Activated naive CD8-positive, alpha-beta T cell (primary cell): Measurements from ENCODE around the gene COMMD4.
"Not testable (repeated sequence)": the region's sequence is repeated elsewhere in the genome, so short reads cannot be mapped to it uniquely, and the experiment has no call there.

ENCODE experiments used
- H3K27ac Mint-ChIP-seq: one replicate; pipeline ENCODE4 v1.8.0; 2021; ENCODE audit warnings: mixed read lengths
- H3K27me3 Mint-ChIP-seq: one replicate; pipeline ENCODE4 v1.8.0; 2021; ENCODE audit warnings: mixed read lengths
- H3K36me3 Mint-ChIP-seq: one replicate; pipeline ENCODE4 v1.8.0; 2021; ENCODE audit warnings: mixed read lengths
- H3K4me1 Mint-ChIP-seq: one replicate; pipeline ENCODE4 v1.8.0; 2021; ENCODE audit warnings: low read depth, mixed read lengths
- H3K4me3 Mint-ChIP-seq: one replicate; pipeline ENCODE4 v1.8.0; 2021; ENCODE audit warnings: mild to moderate bottlenecking, mixed read lengths
- H3K9me3 Mint-ChIP-seq: one replicate; pipeline ENCODE4 v1.8.0; 2021; ENCODE audit warnings: low read depth, mixed read lengths

The COMMD4 gene

GRCh38 chr15:75347222-75348033 is 11.6 kb downstream of the COMMD4 start:
- Mint-ChIP-seq H3K36me3 (peaks cover 2% of the 10 kb centered on the region), H3K9me3 (peaks cover 4% of the 10 kb centered on the region), H3K4me3 (peak overlapping the region; percentile 85), H3K27me3 (no peaks in the 10 kb centered on the region), H3K4me1 (peaks cover 26% of the 10 kb centered on the region), H3K27ac (peak overlapping the region; percentile 22)

GRCh38 chr15:75348034-75348561 is 12.2 kb downstream of the COMMD4 start:
- peak overlapping the region; percentile 85 for H3K4me3 Mint-ChIP-seq
- peaks cover 4% of the 10 kb centered on the region for H3K9me3 Mint-ChIP-seq
- no peak overlapping the region for H3K27ac Mint-ChIP-seq

GRCh38 chr15:75348562-75349350 is 12.9 kb downstream of the COMMD4 start:
- no peak overlapping the region for H3K27ac Mint-ChIP-seq
- peak overlapping the region; percentile 63 for H3K4me3 Mint-ChIP-seq
- H3K27me3 Mint-ChIP-seq: no peaks in the 10 kb centered on the region
- H3K9me3 Mint-ChIP-seq: peaks cover 4% of the 10 kb centered on the region
- peaks cover 26% of the 10 kb centered on the region for H3K4me1 Mint-ChIP-seq
- H3K36me3 Mint-ChIP-seq: peaks cover 2% of the 10 kb centered on the region

More at GRCh38 chr15:75348034-75348561, 12.2 kb downstream of the COMMD4 start:
- Mint-ChIP-seq H3K36me3 (peaks cover 2% of the 10 kb centered on the region), H3K4me1 (peaks cover 26% of the 10 kb centered on the region), H3K27me3 (no peaks in the 10 kb centered on the region)

- not testable (repeated sequence) for H3K27ac Mint-ChIP-seq, H3K36me3 Mint-ChIP-seq, H3K27me3 Mint-ChIP-seq, H3K9me3 Mint-ChIP-seq
- Mint-ChIP-seq H3K4me3 (peak overlapping the region; percentile 63), H3K4me1 (peaks cover 26% of the 10 kb centered on the region)
These were observed 13.4 kb downstream of the COMMD4 start for GRCh38 chr15:75349351-75349669.

GRCh38 chr15:75349851-75350588 is 14.2 kb downstream of the COMMD4 start:
- Mint-ChIP-seq H3K4me3 (peak overlapping the region; percentile 63), H3K36me3 (peaks cover 2% of the 10 kb centered on the region), H3K4me1 (peaks cover 26% of the 10 kb centered on the region), H3K9me3 (peaks cover 4% of the 10 kb centered on the region), H3K27ac (peak overlapping the region; percentile 81), H3K27me3 (no peaks in the 10 kb centered on the region)

- peak overlapping the region; percentile 81 for H3K27ac Mint-ChIP-seq
- no peak overlapping the region for H3K4me3 Mint-ChIP-seq
These were observed 14.9 kb downstream of the COMMD4 start for GRCh38 chr15:75350601-75351361.

GRCh38 chr15:75352186-75353080 is 16.6 kb downstream of the COMMD4 start:
- Mint-ChIP-seq H3K27me3 (no peaks in the 10 kb centered on the region), H3K4me3 (no peak overlapping the region), H3K4me1 (peaks cover 18% of the 10 kb centered on the region), H3K9me3 (peaks cover 4% of the 10 kb centered on the region), H3K36me3 (peaks cover 2% of the 10 kb centered on the region), H3K27ac (no peak overlapping the region)

More at GRCh38 chr15:75350601-75351361, 14.9 kb downstream of the COMMD4 start:
- peaks cover 25% of the 10 kb centered on the region for H3K4me1 Mint-ChIP-seq
- peaks cover 4% of the 10 kb centered on the region for H3K9me3 Mint-ChIP-seq
- H3K36me3 Mint-ChIP-seq: peaks cover 2% of the 10 kb centered on the region
- no peaks in the 10 kb centered on the region for H3K27me3 Mint-ChIP-seq

GRCh38 chr15:75353604-75354003 is 17.7 kb downstream of the COMMD4 start:
- Mint-ChIP-seq H3K27me3 (no peaks in the 10 kb centered on the region), H3K36me3 (peaks cover 2% of the 10 kb centered on the region), H3K9me3 (peaks cover 4% of the 10 kb centered on the region), H3K27ac (no peak overlapping the region), H3K4me3 (no peak overlapping the region), H3K4me1 (peaks cover 16% of the 10 kb centered on the region)

GRCh38 chr15:75354454-75354853 is 18.6 kb downstream of the COMMD4 start:
- Mint-ChIP-seq H3K27me3 (no peaks in the 10 kb centered on the region), H3K36me3 (peaks cover 2% of the 10 kb centered on the region), H3K4me3 (no peak overlapping the region), H3K9me3 (peaks cover 4% of the 10 kb centered on the region), H3K4me1 (peaks cover 14% of the 10 kb centered on the region), H3K27ac (no peak overlapping the region)

GRCh38 chr15:75355369-75355768 is 19.5 kb downstream of the COMMD4 start:
- Mint-ChIP-seq H3K36me3 (no peaks in the 10 kb centered on the region), H3K27ac (no peak overlapping the region), H3K4me1 (peaks cover 5% of the 10 kb centered on the region)

GRCh38 chr15:75356006-75356405 is 20.1 kb downstream of the COMMD4 start:
- Mint-ChIP-seq H3K27ac (no peak overlapping the region), H3K4me3 (no peak overlapping the region), H3K36me3 (no peaks in the 10 kb centered on the region), H3K9me3 (no peaks in the 10 kb centered on the region), H3K4me1 (no peaks in the 10 kb centered on the region), H3K27me3 (no peaks in the 10 kb centered on the region)

More at GRCh38 chr15:75355369-75355768, 19.5 kb downstream of the COMMD4 start:
- H3K4me3 Mint-ChIP-seq: no peak overlapping the region
- no peaks in the 10 kb centered on the region for H3K9me3 Mint-ChIP-seq
- H3K27me3 Mint-ChIP-seq: no peaks in the 10 kb centered on the region

- no peaks in the 10 kb centered on the region for H3K36me3 Mint-ChIP-seq
- no peak overlapping the region for H3K4me3 Mint-ChIP-seq
- H3K4me1 Mint-ChIP-seq: no peaks in the 10 kb centered on the region
- H3K27ac Mint-ChIP-seq: no peak overlapping the region
- H3K9me3 Mint-ChIP-seq: no peaks in the 10 kb centered on the region
- no peaks in the 10 kb centered on the region for H3K27me3 Mint-ChIP-seq
These were observed 20.7 kb downstream of the COMMD4 start for GRCh38 chr15:75356517-75356916.

GRCh38 chr15:75357976-75358673 is 22.3 kb downstream of the COMMD4 start:
- H3K27ac Mint-ChIP-seq: no peak overlapping the region
- no peaks in the 10 kb centered on the region for H3K4me1 Mint-ChIP-seq
- no peak overlapping the region for H3K4me3 Mint-ChIP-seq
- H3K36me3 Mint-ChIP-seq: no peaks in the 10 kb centered on the region
- no peaks in the 10 kb centered on the region for H3K9me3 Mint-ChIP-seq
- no peaks in the 10 kb centered on the region for H3K27me3 Mint-ChIP-seq
